K562 (cell line): ENCODE results near the gene CNR2. TPM values are rescaled to one million over a fixed set of nuclear protein-coding genes. Genes with fewer than 3 reads are reported as not detected.

ENCODE experiments used
- ATAC-seq: fragments of 200-7000 bp; cut with Tn5 transposase; 3 replicates; pipeline ENCODE4 v1.9.1; 2020; ENCODE audit warnings: moderate library complexity
- BruUV-seq: library from RNA; stranded (reverse); fragments of 400-500 nt; replicated peaks from 2 replicates; lab custom pipeline; 2021; lab: Mats Ljungman, UMichigan
- CTCF ChIA-PET: fragments of 300-600 bp; formaldehyde crosslinking; extraction: SDS; loops from one replicate; lab custom pipeline; 2021; ENCODE audit warnings: low intra/inter-chr PET ratio; lab: Yijun Ruan, JAX
- POLR2A ChIA-PET: fragments of 300-600, 350-650 bp; sonication (Branson Sonifier 250); formaldehyde crosslinking; extraction: SDS; loops from one replicate; lab custom pipeline; 2021; ENCODE audit warnings: antibody characterized with exemption, inconsistent platforms; lab: Yijun Ruan, JAX
- DNase-seq, 4 experiments: peaks; one replicate each; pipeline versions ENCODE4 v3.0.0 to v3.0.0-alpha.2; 2011 to 2018; ENCODE audit warnings: low spot score in 3 of 4, mixed read lengths in 3 of 4; ENCODE audit errors: extremely low read depth in 1 of 4
- FAIRE-seq: peaks from 2 replicates; lab custom pipeline; 2011; peaks lifted over from hg19 to GRCh38; lab: Jason Lieb, UNC
- H2AFZ ChIP-seq: 2 replicates; pipeline ENCODE4 v1.6.0; 2011; ENCODE audit warnings: low read depth, low read length, control low read depth, inconsistent platforms
- H3K27ac ChIP-seq: fragments of 200-600 bp; 3 replicates; pipeline ENCODE4 v1.8.0; 2011; ENCODE audit warnings: low read depth, mild to moderate bottlenecking, control low read depth, inconsistent platforms, low read length, moderate library complexity, mixed read lengths; ENCODE audit errors: extremely low read depth
- H3K27me3 ChIP-seq, 2 experiments: fragments of 300-600 bp in 1 of 2; 2 replicates in 1 of 2; 3 replicates in 1 of 2; pipeline versions ENCODE4 v1.6.0 to v1.8.0; 2011; ENCODE audit warnings: inconsistent platforms in 2 of 2, low read length in 2 of 2, mild to moderate bottlenecking in 1 of 2, mixed read lengths in 1 of 2, moderate library complexity in 1 of 2; ENCODE audit not compliant: control insufficient read depth in 2 of 2, insufficient read depth in 2 of 2
- H3K36me3 ChIP-seq: fragments of 300-600 bp; 3 replicates; pipeline ENCODE4 v1.8.0; 2011; ENCODE audit warnings: mild to moderate bottlenecking, low read length, inconsistent platforms; ENCODE audit not compliant: control insufficient read depth, insufficient read depth
- H3K4me1 ChIP-seq, 2 experiments: fragments of 200-600 bp in 1 of 2; replicated peaks in 1 of 2; 2 replicates in 1 of 2; 3 replicates in 1 of 2; pipeline versions ENCODE4 v1.5.1 to v1.8.0; 2011; ENCODE audit warnings: inconsistent platforms in 2 of 2, low read length in 2 of 2, mild to moderate bottlenecking in 1 of 2, mixed read lengths in 1 of 2, moderate library complexity in 1 of 2; ENCODE audit not compliant: control insufficient read depth in 2 of 2, insufficient read depth in 2 of 2
- H3K4me2 ChIP-seq: 2 replicates; pipeline ENCODE4 v1.6.1; 2011; ENCODE audit warnings: low read length, control low read depth, inconsistent platforms, mixed read lengths; ENCODE audit not compliant: insufficient read depth
- H3K4me3 ChIP-seq: fragments of 200-600 bp; sonication (generic), shearing (Covaris generic); 2 replicates; pipeline ENCODE4 v1.5.1; 2016; ENCODE audit warnings: control low read depth, inconsistent platforms
- H3K79me2 ChIP-seq: fragments of 200-600 bp; 3 replicates; pipeline ENCODE4 v1.8.0; 2011; ENCODE audit warnings: low read length, inconsistent platforms; ENCODE audit not compliant: control insufficient read depth, insufficient read depth
- H3K9ac ChIP-seq, 2 experiments: 2 replicates each; pipeline versions ENCODE4 v1.6.0 to v1.6.1; 2011; ENCODE audit warnings: low read depth in 2 of 2, low read length in 2 of 2, control low read depth in 1 of 2, inconsistent platforms in 1 of 2, mild to moderate bottlenecking in 1 of 2, mixed read lengths in 1 of 2; ENCODE audit not compliant: insufficient read depth in 1 of 2
- H3K9me1 ChIP-seq: one replicate; pipeline ENCODE4 v1.6.0; 2011; ENCODE audit warnings: inconsistent platforms, mild to moderate bottlenecking, low read length, moderate library complexity; ENCODE audit not compliant: control insufficient read depth, insufficient read depth
- H3K9me3 ChIP-seq: replicated peaks from 2 replicates; pipeline ENCODE4 v1.5.1; 2011; ENCODE audit warnings: low read depth, low read length, inconsistent platforms; ENCODE audit not compliant: control insufficient read depth, insufficient read depth
- H4K20me1 ChIP-seq: replicated peaks from 2 replicates; pipeline ENCODE4 v1.6.1; 2011; ENCODE audit warnings: low read length, inconsistent platforms, mixed read lengths; ENCODE audit not compliant: control insufficient read depth, insufficient read depth
- CEBPB ChIP-seq: fragments of 450-650 bp; IDR thresholded peaks from 2 replicates; pipeline ENCODE4 v1.6.1; 2016; ENCODE audit warnings: missing genetic modification characterization, missing compliant biosample characterization
- CEBPG ChIP-seq, 3 experiments: fragments of 200-800 bp in 1 of 3; sonication (Bioruptor generic) in 1 of 3; sonication (generic) in 1 of 3; formaldehyde crosslinking in 1 of 3; IDR thresholded peaks in 2 of 3; conservative IDR thresholded peaks in 1 of 3; 2 replicates each; pipeline versions ENCODE4 v1.6.1 to v1.8.0; 2016 to 2022; ENCODE audit warnings: missing compliant biosample characterization in 2 of 3, missing genetic modification characterization in 2 of 3, mild to moderate bottlenecking in 1 of 3, missing genetic modification reagents in 1 of 3
- HDAC6 ChIP-seq: IDR thresholded peaks from 2 replicates; pipeline ENCODE4 v1.6.1; 2012; ENCODE audit warnings: low read depth, mild to moderate bottlenecking, control low read depth, inconsistent platforms, low read length, moderate library complexity
- HMBOX1 ChIP-seq: sonication (generic); IDR thresholded peaks from 2 replicates; pipeline ENCODE4 v1.6.1; 2016
- KLF10 ChIP-seq: fragments of 250-450 bp; sonication (Bioruptor Pico); IDR thresholded peaks from 2 replicates; pipeline ENCODE4 v1.6.1; 2021; ENCODE audit warnings: matching md5 sums
- NFE2 ChIP-seq: IDR thresholded peaks from 2 replicates; pipeline ENCODE4 v1.6.1; 2014; ENCODE audit warnings: antibody characterized with exemption, low read depth
- NONO ChIP-seq, 2 experiments: fragments of 200-400 bp in 1 of 2; fragments of 450-650 bp in 1 of 2; formaldehyde crosslinking in 1 of 2; IDR thresholded peaks; 2 replicates each; pipeline ENCODE4 v1.6.1; 2017; ENCODE audit warnings: low read depth in 2 of 2, mild to moderate bottlenecking in 2 of 2, moderate library complexity in 2 of 2, low read length in 1 of 2
- PREB ChIP-seq: sonication (generic); formaldehyde crosslinking; IDR thresholded peaks from 2 replicates; pipeline ENCODE4 v1.8.1; 2023; ENCODE audit warnings: mild to moderate bottlenecking, missing genetic modification reagents
- PTBP1 ChIP-seq: fragments of 200-400 bp; formaldehyde crosslinking; IDR thresholded peaks from 2 replicates; pipeline ENCODE4 v1.6.1; 2017; ENCODE audit warnings: low read depth, low read length
- RBFOX2 ChIP-seq: fragments of 200-400 bp; formaldehyde crosslinking; IDR thresholded peaks from 2 replicates; pipeline ENCODE4 v1.6.1; 2017; ENCODE audit warnings: low read depth, mild to moderate bottlenecking, low read length, moderate library complexity
- RBM15 ChIP-seq: fragments of 200-400 bp; formaldehyde crosslinking; IDR thresholded peaks from 2 replicates; pipeline ENCODE4 v1.6.1; 2018; ENCODE audit warnings: mild to moderate bottlenecking, low read length, moderate library complexity; ENCODE audit not compliant: insufficient read depth
- RREB1 ChIP-seq: fragments of 250-450 bp; sonication (Bioruptor Pico); IDR thresholded peaks from 2 replicates; pipeline ENCODE4 v1.4.0; 2020
- TCFL5 ChIP-seq: fragments of 250-450 bp; sonication (Bioruptor Pico); conservative IDR thresholded peaks from 2 replicates; pipeline ENCODE4 v1.6.1; 2021; ENCODE audit warnings: mild to moderate bottlenecking, moderate library complexity, matching md5 sums
- U2AF2 ChIP-seq: fragments of 200-400 bp; formaldehyde crosslinking; optimal IDR thresholded peaks from 2 replicates; pipeline ENCODE3; 2017; ENCODE audit warnings: low read depth, mild to moderate bottlenecking, low read length
- ZNF444 ChIP-seq: fragments of 250-450 bp; sonication (Bioruptor Pico); IDR thresholded peaks from 2 replicates; pipeline ENCODE4 v1.4.0; 2020; ENCODE audit warnings: mild to moderate bottlenecking, moderate library complexity
- WGBS: fragments of 100-300 bp; shearing (Covaris generic); methylation state at CpG from one replicate; pipeline ENCODE4 v1.1.6; 2016; ENCODE audit warnings: low coverage, mixed read lengths; ENCODE audit not compliant: insufficient coverage; ENCODE audit errors: missing lambda C conversion rate; 5-methylcytosine and 5-hydroxymethylcytosine counted together
- in situ Hi-C: fragments of 300-500 bp; cut with MboI; formaldehyde crosslinking; loops from 4 replicates; pipeline ENCODE4 v1.15.0; 2018; ENCODE audit warnings: inconsistent platforms, mixed read lengths
- intact Hi-C: fragments of 100-400 bp; cut with micrococcal nuclease; formaldehyde crosslinking; loops from 2 replicates; pipeline ENCODE4 v1.14.2; 2022
- polyA plus RNA-seq, 8 experiments: library from polyadenylated mRNA; depleted of rRNA in 4 of 8; stranded (reverse) in 5 of 8; unstranded in 3 of 8; fragments of >200 nt; fragmentation: Nextera tagmentation in 2 of 8; fragmentation: Illumina TruSeq in 1 of 8; extraction: Ambion mirVana in 2 of 8; extraction: Trizol in 1 of 8; gene quantifications; 2 replicates each; pipeline versions ENCODE4 v1.2.1 to v1.2.3, GENCODE V29; 2011 to 2014; ENCODE audit warnings: inconsistent platforms in 1 of 8, missing spikeins in 1 of 8
- total RNA-seq, 7 experiments: library from RNA; depleted of rRNA in 6 of 7; stranded (reverse); fragments of >200 nt in 6 of 7; fragmentation: Illumina TruSeq in 2 of 7; extraction: Trizol in 2 of 7; gene quantifications; 2 replicates each; pipeline versions ENCODE4 v1.2.1 to v1.2.3, GENCODE V29; 2011 to 2021; ENCODE audit warnings: low replicate concordance in 1 of 7

CNR2 gene
- total and polyA plus RNA-seq, 9 of the 15 experiments (the other 6 are each of a cell fraction or from before 2014, with no cell fraction given): not detected

- FAIRE-seq (no peak), ATAC-seq (no peak), DNase-seq (peak in 2 of 4 experiments; percentile 5 to 9)
- H3K9me3 ChIP-seq: no peaks in the 10 kb centered on the region; the same call in 1 of the 2 replicates
- in situ Hi-C loops: loop anchor here (10.0 kb wide), 1 partner anchor 1720 kb away; no protein-coding TSS in a partner anchor
- no peaks in the 10 kb centered on the region for H4K20me1 ChIP-seq
- 77% methylated on average over 2 of the region's 2 CpGs for WGBS
- no peaks in the 10 kb centered on the region for H3K9me1 ChIP-seq
- H3K4me2 ChIP-seq: no peak overlapping the region
- H3K79me2 ChIP-seq: no peaks in the 10 kb centered on the region
- H3K27ac ChIP-seq: no peak overlapping the region
- no peak overlapping the region for H2AFZ ChIP-seq
- H3K27me3 ChIP-seq: no peaks in the 10 kb centered on the region
- ChIA-PET CTCF (no interaction called here), POLR2A (no interaction called here)
- intact Hi-C loops: no loop called here
- peaks cover 20% of the 10 kb centered on the region for H3K36me3 ChIP-seq
- TSS peak; percentile 71 for BruUV-seq
- H3K9ac ChIP-seq: no peak overlapping the region
- no peaks in the 10 kb centered on the region; a peak in 1 of 5 replicates for H3K4me1 ChIP-seq
- H3K4me3 ChIP-seq: no peak overlapping the region
- TF ChIP-seq ZNF444 (CRISPR knock-in tag): no peak
- no peak for TF ChIP-seq RREB1
- peak; percentile 56; the same call in 1 of the 2 replicates for TF ChIP-seq HMBOX1
- peak; percentile 46; the same call in 1 of the 2 replicates for TF ChIP-seq CEBPB (tag)
- TF ChIP-seq RBM15: no peak
- TF ChIP-seq RBFOX2: no peak
- TF ChIP-seq NFE2: 0 out of 2 replicates have a peak, but pooled peaks have one; percentile 35
- TF ChIP-seq NONO (IDR thresholded peaks at IDR 0.05; ENCODE audit: low read depth in 2 of 2, low read length in 1 of 2): no peak
- TF ChIP-seq PTBP1: no peak
- no peak for TF ChIP-seq CEBPG (CRISPR knock-in tag; IDR thresholded peaks at IDR 0.05)
- TF ChIP-seq CEBPG (tag; conservative IDR thresholded peaks at IDR 0.05 in 1 of 2, IDR thresholded peaks at IDR 0.05 in 1 of 2): 0 out of 4 replicates have a peak, but pooled peaks of 1 of the 2 experiments have one; percentile 9
- TF ChIP-seq HDAC6: no peak
- no peak for TF ChIP-seq KLF10 (CRISPR knock-in tag)
- TF ChIP-seq U2AF2: no peak
- no peak for TF ChIP-seq TCFL5 (CRISPR knock-in tag)
- TF ChIP-seq PREB (CRISPR knock-in tag): no peak
These were observed 68.0 kb downstream of the CNR2 start for GRCh38 chr1:23845163-23845562.
